ENCODE results near the gene PPP2R2B. TPM values are rescaled to one million over a fixed set of nuclear protein-coding genes. Genes with fewer than 3 reads are reported as not detected.
"Not testable (repeated sequence)": the region's sequence is repeated elsewhere in the genome, so short reads cannot be mapped to it uniquely, and the experiment has no call there.

PPP2R2B gene
- total RNA-seq, 1 experiment from 2014 or later: 20.3 TPM

- no peak for ATAC-seq
- no peak for DNase-seq (ENCODE audit: low spot score)
- POLR2A ChIA-PET: no interaction called here
- no peak overlapping the region for H3K4me3 Mint-ChIP-seq
- TF ChIP-seq NFATC4 (CRISPR knock-in tag; IDR thresholded peaks at IDR 0.05) (no peak), MXD4 (CRISPR knock-in tag; IDR thresholded peaks at IDR 0.05; ENCODE audit: borderline replicate concordance) (no peak), PRRX2 (CRISPR knock-in tag; IDR thresholded peaks at IDR 0.05) (no peak), USF1 (CRISPR knock-in tag; IDR thresholded peaks at IDR 0.05) (no peak), PREB (CRISPR knock-in tag; IDR thresholded peaks at IDR 0.05; ENCODE audit: borderline replicate concordance) (no peak), FOXP1 (CRISPR knock-in tag; IDR thresholded peaks at IDR 0.05; ENCODE audit: borderline replicate concordance) (no peak), IRF2 (CRISPR knock-in tag; IDR thresholded peaks at IDR 0.05; ENCODE audit: borderline replicate concordance, low read depth) (no peak), RORB (CRISPR knock-in tag; IDR thresholded peaks at IDR 0.05) (no peak), NR1H2 (CRISPR knock-in tag; IDR thresholded peaks at IDR 0.05) (no peak), OVOL2 (CRISPR knock-in tag; IDR thresholded peaks at IDR 0.05; ENCODE audit: borderline replicate concordance) (no peak), E2F4 (CRISPR knock-in tag; IDR thresholded peaks at IDR 0.05; ENCODE audit: borderline replicate concordance, low read depth) (no peak), NR2C2 (CRISPR knock-in tag; IDR thresholded peaks at IDR 0.05) (no peak)
- no peak overlapping the region for H3K27ac Mint-ChIP-seq
- H3K9me3 Mint-ChIP-seq: peaks cover 33% of the 10 kb centered on the region
- peaks cover 18% of the 10 kb centered on the region for H3K4me1 Mint-ChIP-seq
- CTCF ChIA-PET: no interaction called here
- peaks cover 4% of the 10 kb centered on the region; the same call in 1 of the 2 replicates for H3K27me3 Mint-ChIP-seq (ENCODE audit: low read depth)
- peaks cover 36% of the 10 kb centered on the region for H3K36me3 Mint-ChIP-seq
Observed at GRCh38 chr5:146732962-146733361, 145.6 kb downstream of the PPP2R2B start.

- Mint-ChIP-seq H3K4me1 (peaks cover 18% of the 10 kb centered on the region), H3K4me3 (no peak overlapping the region), H3K27me3 (ENCODE audit: low read depth) (peaks cover 4% of the 10 kb centered on the region; the same call in 1 of the 2 replicates), H3K27ac (no peak overlapping the region; the same call in 1 of the 2 replicates), H3K9me3 (peaks cover 37% of the 10 kb centered on the region), H3K36me3 (peaks cover 39% of the 10 kb centered on the region)
- ChIA-PET POLR2A (no interaction called here), CTCF (no interaction called here)
- DNase-seq (ENCODE audit: low spot score) (no peak), ATAC-seq (peak; percentile 28; the same call in 1 of the 2 replicates)
- no peak for TF ChIP-seq ZNF423 (CRISPR knock-in tag; IDR thresholded peaks at IDR 0.05)
- no peak for TF ChIP-seq ZMAT4 (CRISPR knock-in tag; IDR thresholded peaks at IDR 0.05)
- TF ChIP-seq ZBTB21 (CRISPR knock-in tag; IDR thresholded peaks at IDR 0.05; ENCODE audit: borderline replicate concordance): no peak
- no peak for TF ChIP-seq ZNF512 (CRISPR knock-in tag; IDR thresholded peaks at IDR 0.05; ENCODE audit: borderline replicate concordance)
- TF ChIP-seq ELF4 (CRISPR knock-in tag; IDR thresholded peaks at IDR 0.05; ENCODE audit: low read depth): no peak
Observed at GRCh38 chr5:146731909-146732659, 146.5 kb downstream of the PPP2R2B start.

- H3K4me1 Mint-ChIP-seq: peaks cover 26% of the 10 kb centered on the region
- ATAC-seq; H3K27ac Mint-ChIP-seq; H3K27me3 Mint-ChIP-seq (ENCODE audit: low read depth); POLR2A ChIA-PET; CTCF ChIA-PET; H3K4me3 Mint-ChIP-seq; DNase-seq (ENCODE audit: low spot score): not testable (repeated sequence)
- peaks cover 39% of the 10 kb centered on the region for H3K36me3 Mint-ChIP-seq
- H3K9me3 Mint-ChIP-seq: peaks cover 37% of the 10 kb centered on the region
Observed at GRCh38 chr5:146728746-146729145, 149.8 kb downstream of the PPP2R2B start.
